Trophoblast cell (in vitro differentiated cells and primary cell): ENCODE measurements around the gene GRIN2A.

Source experiments
- DNase-seq, 2 donors: peaks; one replicate each; pipeline ENCODE4 v3.0.0-alpha.2; 2016
- H2AFZ ChIP-seq: 2 replicates; pipeline ENCODE4 v1.6.1; 2013; ENCODE audit warnings: low read length, moderate library complexity, mild to moderate bottlenecking; ENCODE audit not compliant: insufficient read depth, poor library complexity
- H2AK5ac ChIP-seq: 2 replicates; pipeline ENCODE4 v1.6.1; 2013; ENCODE audit warnings: mild to moderate bottlenecking, low read length
- H2BK120ac ChIP-seq: 2 replicates; pipeline ENCODE4 v1.6.1; 2013; ENCODE audit warnings: low read length, mild to moderate bottlenecking, moderate library complexity; ENCODE audit not compliant: insufficient read depth, poor library complexity
- H2BK12ac ChIP-seq: 2 replicates; pipeline ENCODE4 v1.6.1; 2013; ENCODE audit warnings: mild to moderate bottlenecking, low read length, moderate library complexity
- H2BK5ac ChIP-seq: 2 replicates; pipeline ENCODE4 v1.6.1; 2013; ENCODE audit warnings: low read length, low read depth, moderate library complexity, mild to moderate bottlenecking; ENCODE audit not compliant: poor library complexity
- H3K14ac ChIP-seq: 2 replicates; pipeline ENCODE4 v1.6.1; 2013; ENCODE audit warnings: mild to moderate bottlenecking, low read length
- H3K18ac ChIP-seq: 2 replicates; pipeline ENCODE4 v1.6.1; 2013; ENCODE audit warnings: mild to moderate bottlenecking, low read length
- H3K23ac ChIP-seq: 2 replicates; pipeline ENCODE4 v1.6.1; 2013; ENCODE audit warnings: low read length
- H3K27ac ChIP-seq: 2 replicates; pipeline ENCODE4 v1.5.1; 2013; ENCODE audit warnings: low read depth, mild to moderate bottlenecking, inconsistent platforms, low read length, moderate library complexity
- H3K27me3 ChIP-seq: 2 replicates; pipeline ENCODE4 v1.6.1; 2013; ENCODE audit warnings: inconsistent platforms, mild to moderate bottlenecking, low read length, moderate library complexity; ENCODE audit not compliant: insufficient read depth
- H3K36me3 ChIP-seq, 2 experiments: 1 replicate in 1 of 2; 2 replicates in 1 of 2; pipeline ENCODE4 v1.6.1; 2013; ENCODE audit warnings: low read length in 2 of 2, mild to moderate bottlenecking in 2 of 2, moderate library complexity in 1 of 2; ENCODE audit not compliant: insufficient read depth in 2 of 2, control insufficient read depth in 1 of 2
- H3K4ac ChIP-seq: 2 replicates; pipeline ENCODE4 v1.6.1; 2013; ENCODE audit warnings: low read depth, mild to moderate bottlenecking, low read length, moderate library complexity
- H3K4me1 ChIP-seq, 2 experiments: 1 replicate in 1 of 2; 2 replicates in 1 of 2; pipeline ENCODE4 v1.6.1; 2013; ENCODE audit warnings: low read length in 2 of 2, mild to moderate bottlenecking in 2 of 2, moderate library complexity in 1 of 2; ENCODE audit not compliant: insufficient read depth in 2 of 2, control insufficient read depth in 1 of 2
- H3K4me2 ChIP-seq: 2 replicates; pipeline ENCODE4 v1.6.1; 2013; ENCODE audit warnings: inconsistent platforms, mild to moderate bottlenecking, low read length, moderate library complexity
- H3K4me3 ChIP-seq: 2 replicates; pipeline ENCODE4 v1.5.1; 2013; ENCODE audit warnings: mild to moderate bottlenecking, low read depth, low read length, inconsistent platforms
- H3K79me1 ChIP-seq: one replicate; pipeline ENCODE4 v1.6.1; 2013; ENCODE audit warnings: low read length
- H3K79me2 ChIP-seq: 2 replicates; pipeline ENCODE4 v1.6.1; 2013; ENCODE audit warnings: low read length, mild to moderate bottlenecking; ENCODE audit not compliant: control insufficient read depth, insufficient read depth, poor library complexity
- H3K9ac ChIP-seq: 2 replicates; pipeline ENCODE4 v1.6.1; 2013; ENCODE audit warnings: mild to moderate bottlenecking, low read length
- H3K9me3 ChIP-seq: 2 replicates; pipeline ENCODE4 v1.6.1; 2013; ENCODE audit warnings: low read depth, mild to moderate bottlenecking, control low read depth, inconsistent platforms, low read length; ENCODE audit not compliant: insufficient read depth
- H4K12ac ChIP-seq: 2 replicates; pipeline ENCODE4 v1.6.1; 2013; ENCODE audit warnings: low read depth, mild to moderate bottlenecking, low read length, moderate library complexity
- H4K8ac ChIP-seq: 2 replicates; pipeline ENCODE4 v1.6.1; 2013; ENCODE audit warnings: low read depth, mild to moderate bottlenecking, low read length, moderate library complexity
- H4K91ac ChIP-seq: one replicate; pipeline ENCODE4 v1.6.1; 2013; ENCODE audit warnings: low read depth, mild to moderate bottlenecking, low read length, moderate library complexity
- WGBS: extraction: QIAGEN DNeasy Blood & Tissue Kit; methylation state at CpG from one replicate; pipeline ENCODE4 v1.1.7; 2013; ENCODE audit warnings: missing lambda C conversion rate; ENCODE audit not compliant: insufficient read length, insufficient coverage; ENCODE audit errors: extremely low coverage; 5-methylcytosine and 5-hydroxymethylcytosine counted together

Gene GRIN2A

DNA sequence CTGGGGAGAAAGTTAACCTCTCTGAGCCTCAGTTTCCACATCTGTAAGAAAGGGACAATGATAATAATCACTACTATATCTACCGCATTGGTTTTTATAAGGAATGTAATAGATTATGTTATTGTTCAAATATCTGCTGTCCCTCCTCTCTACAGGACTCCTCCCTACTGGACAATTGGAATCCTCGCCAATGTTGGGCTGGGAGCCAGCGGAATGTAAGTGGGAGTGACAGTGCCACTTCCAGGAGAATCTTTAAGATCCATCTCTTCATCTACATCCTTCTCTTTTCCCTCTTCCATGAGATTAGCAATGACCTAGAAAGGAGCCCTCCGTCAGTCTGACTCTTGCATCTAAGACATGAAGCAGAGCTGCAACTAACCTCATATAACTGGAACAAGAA is 95.1 kb downstream of the GRIN2A start:
- Histone ChIP-seq H3K27me3 (no peaks in the 10 kb centered on the region), H3K23ac (no peak overlapping the region), H3K14ac (no peak overlapping the region), H3K79me2 (no peaks in the 10 kb centered on the region), H3K4ac (no peak overlapping the region), H3K18ac (no peak overlapping the region), H3K4me1 (peaks cover 6 to 16% of the 10 kb centered on the region in 2 experiments), H4K8ac (no peak overlapping the region), H2BK5ac (no peak overlapping the region), H2BK12ac (no peak overlapping the region), H4K91ac (no peak overlapping the region), H2BK120ac (no peak overlapping the region), H3K4me3 (no peak overlapping the region), H3K27ac (no peak overlapping the region), H3K79me1 (no peaks in the 10 kb centered on the region), H3K4me2 (no peak overlapping the region), H2AK5ac (no peak overlapping the region), H3K36me3 (no peaks in the 10 kb centered on the region), H3K9ac (no peak overlapping the region), H4K12ac (no peak overlapping the region), H2AFZ (no peak overlapping the region), H3K9me3 (no peaks in the 10 kb centered on the region)
- WGBS = no CpG with 5 or more reads among the region's 4 CpGs
- no peak for DNase-seq

DNA sequence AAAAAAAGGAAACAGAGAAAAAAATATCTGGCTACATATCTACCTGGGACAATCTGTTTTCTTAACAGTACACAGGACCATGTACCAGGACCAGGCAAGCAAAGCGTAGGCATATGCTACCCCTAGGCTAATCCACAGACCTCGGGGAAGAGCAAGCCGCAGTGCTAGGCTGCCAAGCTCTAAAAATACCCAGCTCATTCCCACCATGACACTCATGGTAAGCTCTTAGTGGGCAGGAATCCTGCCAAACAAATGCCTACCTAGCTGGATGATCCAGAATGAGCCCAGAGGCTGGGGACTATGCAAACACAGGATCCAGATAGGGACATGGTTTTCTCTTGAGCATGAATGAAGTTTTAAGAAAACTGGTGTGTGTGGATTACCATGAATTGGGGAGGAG is 95.6 kb downstream of the GRIN2A start:
- H3K36me3 ChIP-seq = no peaks in the 10 kb centered on the region
- H3K14ac ChIP-seq = no peak overlapping the region

DNA sequence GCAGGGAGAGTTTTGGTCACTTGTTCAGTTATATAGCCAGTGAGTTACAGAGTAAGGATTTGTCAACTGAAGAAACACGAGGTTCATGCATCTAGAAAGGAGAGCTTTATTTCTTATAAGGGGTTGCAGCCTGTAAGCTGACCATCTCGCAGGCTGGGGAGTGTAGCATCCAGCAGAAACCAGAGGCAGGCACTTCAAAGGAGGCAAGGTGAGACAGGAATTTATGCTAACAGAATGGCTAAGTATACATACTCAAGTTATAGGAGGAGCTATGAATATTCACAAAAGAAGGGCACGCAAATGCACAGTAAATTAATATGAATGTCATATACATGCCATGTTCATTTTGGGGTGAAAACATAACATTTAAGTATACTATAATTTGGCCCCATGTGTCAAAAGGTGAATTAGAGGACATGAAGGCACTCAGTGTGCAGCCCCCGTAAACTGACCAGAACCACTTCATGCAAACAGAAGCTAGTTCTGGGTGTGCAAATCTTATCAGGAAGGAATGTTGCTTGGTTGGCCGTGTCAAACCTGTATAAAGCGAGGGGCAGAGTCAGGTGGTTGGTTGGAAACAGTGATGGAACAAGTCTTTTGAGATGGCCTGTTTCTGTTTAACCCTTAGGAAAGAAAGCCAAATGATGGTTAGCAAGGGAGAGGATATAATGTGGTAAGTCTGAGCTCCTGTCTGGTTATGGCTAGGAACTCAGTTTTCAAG is 97.0 kb downstream of the GRIN2A start:
- H3K27me3 ChIP-seq = no peaks in the 10 kb centered on the region
- H3K9me3 ChIP-seq = no peaks in the 10 kb centered on the region
- H3K27ac ChIP-seq = no peak overlapping the region
- H2BK12ac ChIP-seq = no peak overlapping the region
- no peaks in the 10 kb centered on the region for H3K36me3 ChIP-seq
- H2BK5ac ChIP-seq = no peak overlapping the region
- DNase-seq = no peak
- H2BK120ac ChIP-seq = no peak overlapping the region
- WGBS = no CpG with 5 or more reads among the region's 6 CpGs
- no peak overlapping the region for H3K9ac ChIP-seq
- no peak overlapping the region for H3K18ac ChIP-seq
- H3K79me2 ChIP-seq = no peaks in the 10 kb centered on the region
- H3K79me1 ChIP-seq = peaks cover 5% of the 10 kb centered on the region
- H4K8ac ChIP-seq = no peak overlapping the region
- no peak overlapping the region for H3K23ac ChIP-seq
- H3K4me3 ChIP-seq = no peak overlapping the region
- H4K91ac ChIP-seq = no peak overlapping the region
- H2AK5ac ChIP-seq = no peak overlapping the region
- H4K12ac ChIP-seq = no peak overlapping the region
- no peak overlapping the region for H3K14ac ChIP-seq
- no peak overlapping the region for H3K4me2 ChIP-seq
- no peak overlapping the region for H3K4ac ChIP-seq
- no peak overlapping the region for H2AFZ ChIP-seq
- peaks cover 11 to 24% of the 10 kb centered on the region in 2 experiments for H3K4me1 ChIP-seq

More for the DNA sequence above, 95.6 kb downstream of the GRIN2A start:
- H3K79me2 ChIP-seq = no peaks in the 10 kb centered on the region
- H3K9me3 ChIP-seq = no peaks in the 10 kb centered on the region
- no peak overlapping the region for H3K4me3 ChIP-seq
- H3K4me1 ChIP-seq = peaks cover 6 to 16% of the 10 kb centered on the region in 2 experiments
- H4K12ac ChIP-seq = no peak overlapping the region
- no peak overlapping the region for H3K18ac ChIP-seq
- no peak overlapping the region for H2BK120ac ChIP-seq
- no peaks in the 10 kb centered on the region for H3K27me3 ChIP-seq
- no peak overlapping the region for H3K9ac ChIP-seq
- no peak overlapping the region for H3K23ac ChIP-seq
- no peaks in the 10 kb centered on the region for H3K79me1 ChIP-seq
- no peak overlapping the region for H4K91ac ChIP-seq
- no peak overlapping the region for H3K27ac ChIP-seq
- no peak overlapping the region for H2BK5ac ChIP-seq
- no peak overlapping the region for H2AFZ ChIP-seq
- no peak overlapping the region for H2AK5ac ChIP-seq
- DNase-seq = no peak
- H3K4me2 ChIP-seq = no peak overlapping the region
- H2BK12ac ChIP-seq = no peak overlapping the region
- H4K8ac ChIP-seq = no peak overlapping the region
- H3K4ac ChIP-seq = no peak overlapping the region
- no CpG with 5 or more reads among the region's 3 CpGs for WGBS

DNA sequence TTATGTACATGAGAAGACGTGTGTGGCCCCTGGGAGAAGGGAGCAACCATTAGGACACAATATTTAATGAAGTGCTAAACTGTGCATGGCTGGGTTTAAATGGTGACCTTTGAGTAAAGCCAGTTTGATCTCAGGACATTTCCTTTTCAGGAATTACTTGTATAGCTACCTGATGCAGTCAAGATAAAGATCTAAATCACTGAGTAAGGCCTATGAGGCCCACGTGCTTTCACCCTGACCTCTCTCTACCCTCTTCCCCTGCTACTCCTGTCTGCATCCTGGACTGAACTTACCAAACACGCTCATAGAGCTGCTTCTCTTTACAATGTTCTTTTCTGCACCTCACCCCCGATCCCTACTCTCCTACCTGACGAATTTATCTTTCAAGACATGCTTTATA is 98.9 kb downstream of the GRIN2A start:
- Histone ChIP-seq H3K27ac (no peak overlapping the region), H2AFZ (no peak overlapping the region), H3K36me3 (no peaks in the 10 kb centered on the region), H3K79me2 (no peaks in the 10 kb centered on the region), H3K27me3 (no peaks in the 10 kb centered on the region), H4K91ac (no peak overlapping the region), H2BK120ac (no peak overlapping the region), H3K4me3 (no peak overlapping the region), H3K9ac (no peak overlapping the region), H4K12ac (no peak overlapping the region), H4K8ac (no peak overlapping the region), H3K4me1 (peaks cover 17 to 33% of the 10 kb centered on the region in 2 experiments), H3K9me3 (no peaks in the 10 kb centered on the region), H3K4ac (no peak overlapping the region), H2AK5ac (no peak overlapping the region), H2BK5ac (no peak overlapping the region), H2BK12ac (no peak overlapping the region), H3K14ac (no peak overlapping the region), H3K79me1 (peaks cover 5% of the 10 kb centered on the region), H3K18ac (no peak overlapping the region), H3K23ac (no peak overlapping the region), H3K4me2 (no peak overlapping the region)
- no peak for DNase-seq
- no CpG with 5 or more reads among the region's 5 CpGs for WGBS
